ENCODE measurements around the gene CCDC181. TPM values are rescaled to one million over a fixed set of nuclear protein-coding genes. Genes with fewer than 3 reads are reported as not detected.

The CCDC181 gene
- total RNA-seq, 1 donor from 2014 or later = 1.5 TPM

- H3K4me3 ChIP-seq = no peak overlapping the region
- TF ChIP-seq POLR2A (IDR thresholded peaks at IDR 0.05) (no peak), POLR2AphosphoS5 (IDR thresholded peaks at IDR 0.05; ENCODE audit: insufficient read depth in 1 of 2, low read depth in 1 of 2) (no peak), CTCF (IDR thresholded peaks at IDR 0.05) (no peak)
- H3K9me3 ChIP-seq = no peaks in the 10 kb centered on the region
- H3K27ac ChIP-seq = no peak overlapping the region
- H3K36me3 ChIP-seq = peaks cover 0 to 28% of the 10 kb centered on the region in 2 donors
- no peaks in the 10 kb centered on the region for H3K4me1 ChIP-seq
- no peak for DNase-seq (ENCODE audit: extremely low spot score in 2 of 2)
- intact Hi-C loops (cut with DNase I) = no loop called here
- H3K27me3 ChIP-seq = no peaks in the 10 kb centered on the region
These were observed 31.3 kb downstream of the CCDC181 start for GRCh38 chr1:169395955-169396354.

- Histone ChIP-seq H3K4me1 (no peaks in the 10 kb centered on the region), H3K36me3 (peaks cover 0 to 57% of the 10 kb centered on the region in 2 donors), H3K27me3 (no peaks in the 10 kb centered on the region), H3K4me3 (no peak overlapping the region), H3K9me3 (no peaks in the 10 kb centered on the region), H3K27ac (no peak overlapping the region)
- no peak for DNase-seq (ENCODE audit: extremely low spot score in 2 of 2)
- no peak for TF ChIP-seq POLR2AphosphoS5 (IDR thresholded peaks at IDR 0.05; ENCODE audit: insufficient read depth in 1 of 2, low read depth in 1 of 2)
- TF ChIP-seq CTCF (IDR thresholded peaks at IDR 0.05) = no peak
- TF ChIP-seq POLR2A (IDR thresholded peaks at IDR 0.05) = no peak
- intact Hi-C loops (cut with DNase I) = no loop called here
These were observed 34.9 kb downstream of the CCDC181 start for GRCh38 chr1:169392406-169392805.

GRCh38 chr1:169390303-169390702, 37.0 kb downstream of the CCDC181 start:
- Histone ChIP-seq H3K9me3 (no peaks in the 10 kb centered on the region), H3K27me3 (no peaks in the 10 kb centered on the region), H3K4me1 (no peaks in the 10 kb centered on the region), H3K27ac (no peak overlapping the region), H3K36me3 (peaks cover 0 to 68% of the 10 kb centered on the region in 2 donors), H3K4me3 (no peak overlapping the region)
- DNase-seq (ENCODE audit: extremely low spot score in 2 of 2) = no peak
- no peak for TF ChIP-seq POLR2A (IDR thresholded peaks at IDR 0.05)
- TF ChIP-seq POLR2AphosphoS5 (IDR thresholded peaks at IDR 0.05; ENCODE audit: insufficient read depth in 1 of 2, low read depth in 1 of 2) = no peak
- TF ChIP-seq CTCF (IDR thresholded peaks at IDR 0.05) = no peak
- intact Hi-C loops (cut with DNase I) = no loop called here

GRCh38 chr1:169387399-169387798, 39.9 kb downstream of the CCDC181 start:
- no peak for DNase-seq (ENCODE audit: extremely low spot score in 2 of 2)
- no peak overlapping the region for H3K4me3 ChIP-seq
- H3K4me1 ChIP-seq = no peaks in the 10 kb centered on the region
- H3K27ac ChIP-seq = no peak overlapping the region
- H3K36me3 ChIP-seq = peaks cover 0 to 77% of the 10 kb centered on the region in 2 donors
- no peaks in the 10 kb centered on the region for H3K9me3 ChIP-seq
- intact Hi-C loops (cut with DNase I) = no loop called here
- no peaks in the 10 kb centered on the region for H3K27me3 ChIP-seq
- TF ChIP-seq POLR2A (IDR thresholded peaks at IDR 0.05) (no peak), POLR2AphosphoS5 (IDR thresholded peaks at IDR 0.05; ENCODE audit: insufficient read depth in 1 of 2, low read depth in 1 of 2) (no peak), CTCF (IDR thresholded peaks at IDR 0.05) (no peak)

- Histone ChIP-seq H3K36me3 (peaks cover 0 to 66% of the 10 kb centered on the region in 2 donors), H3K9me3 (no peaks in the 10 kb centered on the region), H3K4me1 (no peaks in the 10 kb centered on the region), H3K4me3 (no peak overlapping the region), H3K27ac (no peak overlapping the region), H3K27me3 (no peaks in the 10 kb centered on the region)
- no peak for DNase-seq (ENCODE audit: extremely low spot score in 2 of 2)
- TF ChIP-seq POLR2A (IDR thresholded peaks at IDR 0.05) (no peak), POLR2AphosphoS5 (IDR thresholded peaks at IDR 0.05; ENCODE audit: insufficient read depth in 1 of 2, low read depth in 1 of 2) (no peak), CTCF (IDR thresholded peaks at IDR 0.05) (no peak)
- intact Hi-C loops (cut with DNase I) = no loop called here
These were observed 43.8 kb downstream of the CCDC181 start for GRCh38 chr1:169383449-169383848.
